NT2/D1 (cell line): Measurements from ENCODE around the gene MPG.

Experiments used
- YY1 ChIP-seq: IDR thresholded peaks from 2 replicates; pipeline ENCODE4 v1.6.1; 2011; ENCODE audit not compliant: insufficient read length, insufficient read depth
- ZNF274 ChIP-seq: IDR thresholded peaks from 2 replicates; pipeline ENCODE4 v1.6.1; 2011; ENCODE audit warnings: mild to moderate bottlenecking, low read depth, low read length

DNA sequence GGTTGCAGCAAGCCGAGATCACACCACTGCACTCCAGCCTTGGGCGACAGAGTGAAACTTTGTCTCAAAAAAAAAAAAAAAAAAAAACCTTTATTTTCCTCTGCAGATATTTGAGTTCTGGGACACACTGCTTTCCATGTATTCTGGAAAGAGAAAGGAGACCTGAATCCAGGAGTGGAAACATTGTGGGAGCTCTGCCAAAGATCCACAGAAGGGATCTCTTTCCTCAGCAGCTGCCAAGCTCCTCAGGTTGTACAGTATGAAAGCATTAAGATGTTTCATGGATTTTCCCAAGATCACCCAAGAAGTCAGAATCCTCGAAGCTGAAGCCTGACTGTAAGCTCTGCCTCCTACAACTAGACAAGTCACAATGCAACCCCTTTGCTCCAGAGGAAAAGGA is 47.0 kb downstream of the MPG start:
- TF ChIP-seq YY1 (no peak), ZNF274 (no peak)
